GM10248 (cell line): ENCODE data around the gene CD79B.
"Not testable (repeated sequence)": the region's sequence is repeated elsewhere in the genome, so short reads cannot be mapped to it uniquely, and the experiment has no call there.

ENCODE experiments used
- CTCF ChIA-PET: fragments of 300-600 bp; sonication (Branson Sonifier 250); formaldehyde crosslinking; extraction: SDS; loops from one replicate; lab custom pipeline; 2021; ENCODE audit warnings: antibody characterized with exemption; lab: Yijun Ruan, JAX
- POLR2A ChIA-PET: fragments of 350-650 bp; sonication (Branson Sonifier 250); formaldehyde crosslinking; extraction: SDS; loops from one replicate; lab custom pipeline; 2020; ENCODE audit warnings: antibody characterized with exemption; lab: Yijun Ruan, JAX
- DNase-seq: peaks from one replicate; pipeline ENCODE4 v3.0.0; 2012; ENCODE audit errors: extremely low spot score
- CTCF ChIP-seq: IDR thresholded peaks from 2 replicates; pipeline ENCODE4 v1.5.1; 2012; ENCODE audit warnings: mild to moderate bottlenecking, low read depth; ENCODE audit errors: extremely low read depth, missing control alignments, control extremely low read depth

CD79B gene

GRCh38 chr17:63917646-63918045 lies 14.5 kb downstream of the CD79B start:
- POLR2A ChIA-PET = no interaction called here
- no peak for DNase-seq
- CTCF ChIA-PET = interaction anchor here (1.1 to 12.9 kb wide), 14 partner anchors 13 to 353 kb away, joined by 3 to 207 read pairs (median 20); partner anchors contain the start of genes CD79B and ERN1
- no peak for TF ChIP-seq CTCF

GRCh38 chr17:63917206-63917605 lies 14.9 kb downstream of the CD79B start:
- DNase-seq, POLR2A ChIA-PET: not testable (repeated sequence)
- CTCF ChIA-PET = interaction anchor here (2.7 to 12.9 kb wide), 7 partner anchors 14 to 111 kb away, joined by 18 to 207 read pairs (median 74); partner anchors contain the start of gene CD79B

- no peak for TF ChIP-seq CTCF
- no peak for DNase-seq
- POLR2A ChIA-PET = no interaction called here
- CTCF ChIA-PET = interaction anchor here (1.2 to 12.9 kb wide), 7 partner anchors 13 to 111 kb away, joined by 4 to 207 read pairs (median 51); no protein-coding TSS in a partner anchor
Measured at GRCh38 chr17:63916566-63917185, 15.5 kb downstream of the CD79B start.

GRCh38 chr17:63915753-63916152 lies 16.4 kb downstream of the CD79B start:
- DNase-seq, POLR2A ChIA-PET: not testable (repeated sequence)
- CTCF ChIA-PET = interaction anchor here (1.0 to 12.9 kb wide), 9 partner anchors 12 to 112 kb away, joined by 3 to 207 read pairs (median 4); partner anchors contain the start of gene CD79B

- ChIA-PET CTCF (interaction anchor here (1.1 to 12.9 kb wide), 7 partner anchors 11 to 114 kb away, joined by 3 to 207 read pairs (median 35); no protein-coding TSS in a partner anchor), POLR2A (no interaction called here)
- TF ChIP-seq CTCF = no peak
- no peak for DNase-seq
Measured at GRCh38 chr17:63914471-63914870, 17.7 kb downstream of the CD79B start.

- ChIA-PET POLR2A (interaction anchor here (0.6 kb wide), 1 partner anchor 231 kb away, joined by 3 read pairs; no protein-coding TSS in a partner anchor), CTCF (interaction anchor here (0.8 to 12.9 kb wide), 28 partner anchors 8 to 222 kb away, joined by 3 to 207 read pairs (median 6); partner anchors contain the start of genes CD79B and ICAM2)
- TF ChIP-seq CTCF = peak; percentile 79
- peak; percentile 76 for DNase-seq
Measured at GRCh38 chr17:63911657-63912100, 20.5 kb downstream of the CD79B start.

- POLR2A ChIA-PET = interaction anchor here (0.6 kb wide), 1 partner anchor 231 kb away, joined by 3 read pairs; no protein-coding TSS in a partner anchor
- CTCF ChIA-PET = interaction anchor here (0.8 to 12.9 kb wide), 23 partner anchors 9 to 222 kb away, joined by 3 to 207 read pairs (median 6); partner anchors contain the start of genes CD79B and ICAM2
- TF ChIP-seq CTCF = no peak
- no peak for DNase-seq
Measured at GRCh38 chr17:63911041-63911635, 21.0 kb downstream of the CD79B start, which contains the start of gene CSHL1. Gene CSHL1 (minus strand): TSS chr17:63911258. CDS start chr17:63911196, 62 bp downstream.
